GM18517 (cell line): Measurements from ENCODE around the gene SEL1L2.
"Not testable (repeated sequence)": the region's sequence is repeated elsewhere in the genome, so short reads cannot be mapped to it uniquely, and the experiment has no call there.

Experiments used
- ATAC-seq: cut with Tn5 transposase; IDR thresholded peaks from one replicate; pipeline ENCODE4 v1.9.1; 2021; ENCODE audit warnings: mild to moderate bottlenecking, moderate library complexity; ENCODE audit not compliant: unreplicated experiment

SEL1L2 gene, protein sequence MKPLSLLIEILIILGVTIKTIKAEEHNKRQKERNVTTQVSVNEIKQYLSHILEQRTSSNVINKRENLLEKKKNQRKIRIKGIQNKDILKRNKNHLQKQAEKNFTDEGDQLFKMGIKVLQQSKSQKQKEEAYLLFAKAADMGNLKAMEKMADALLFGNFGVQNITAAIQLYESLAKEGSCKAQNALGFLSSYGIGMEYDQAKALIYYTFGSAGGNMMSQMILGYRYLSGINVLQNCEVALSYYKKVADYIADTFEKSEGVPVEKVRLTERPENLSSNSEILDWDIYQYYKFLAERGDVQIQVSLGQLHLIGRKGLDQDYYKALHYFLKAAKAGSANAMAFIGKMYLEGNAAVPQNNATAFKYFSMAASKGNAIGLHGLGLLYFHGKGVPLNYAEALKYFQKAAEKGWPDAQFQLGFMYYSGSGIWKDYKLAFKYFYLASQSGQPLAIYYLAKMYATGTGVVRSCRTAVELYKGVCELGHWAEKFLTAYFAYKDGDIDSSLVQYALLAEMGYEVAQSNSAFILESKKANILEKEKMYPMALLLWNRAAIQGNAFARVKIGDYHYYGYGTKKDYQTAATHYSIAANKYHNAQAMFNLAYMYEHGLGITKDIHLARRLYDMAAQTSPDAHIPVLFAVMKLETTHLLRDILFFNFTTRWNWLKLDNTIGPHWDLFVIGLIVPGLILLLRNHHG

DNA sequence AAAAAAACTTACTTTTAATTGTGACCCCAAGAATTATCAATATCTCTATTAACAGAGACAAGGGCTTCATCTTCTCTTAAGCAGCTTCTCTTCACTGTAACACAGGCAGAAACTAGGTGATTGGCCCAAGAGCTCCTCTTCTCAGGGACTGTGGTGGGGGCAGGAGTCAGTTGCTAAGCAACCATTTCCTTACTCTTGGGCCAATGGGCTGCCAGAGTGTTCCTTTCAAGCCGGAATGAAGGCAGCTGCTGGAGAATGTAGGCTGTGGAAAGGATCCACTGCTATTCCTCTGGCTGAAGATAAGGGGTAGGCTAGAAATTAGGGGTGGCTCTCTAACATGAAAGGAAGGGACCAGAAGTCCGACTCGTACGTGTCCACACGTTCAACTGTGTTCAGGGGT, at the start of gene SEL1L2:
Gene SEL1L2, minus strand, starts transcription at position 150 of the 400 bp plus-strand sequence. Its CDS starts 80 bp downstream, at position 70.
- no peak for ATAC-seq

DNA sequence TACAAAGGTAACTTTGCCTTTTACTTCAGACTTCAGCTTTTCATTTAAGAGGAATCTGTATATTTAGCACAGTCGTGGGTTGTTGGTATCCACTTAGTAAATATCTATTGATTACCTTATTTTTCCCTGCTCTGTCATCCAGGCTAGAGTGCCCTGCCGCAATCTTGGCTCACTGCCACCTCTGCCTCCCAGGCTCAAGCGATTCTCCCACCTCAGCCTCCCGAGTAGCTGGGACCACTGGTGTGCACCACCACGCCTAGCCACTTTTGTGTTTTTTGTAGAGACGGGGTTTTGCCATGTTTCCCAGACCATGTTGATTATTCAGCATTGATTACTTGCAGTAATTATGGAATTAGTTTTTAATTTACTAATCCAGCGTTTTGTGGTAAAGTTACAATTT, 46.2 kb upstream of the SEL1L2 start:
- no peak for ATAC-seq

DNA sequence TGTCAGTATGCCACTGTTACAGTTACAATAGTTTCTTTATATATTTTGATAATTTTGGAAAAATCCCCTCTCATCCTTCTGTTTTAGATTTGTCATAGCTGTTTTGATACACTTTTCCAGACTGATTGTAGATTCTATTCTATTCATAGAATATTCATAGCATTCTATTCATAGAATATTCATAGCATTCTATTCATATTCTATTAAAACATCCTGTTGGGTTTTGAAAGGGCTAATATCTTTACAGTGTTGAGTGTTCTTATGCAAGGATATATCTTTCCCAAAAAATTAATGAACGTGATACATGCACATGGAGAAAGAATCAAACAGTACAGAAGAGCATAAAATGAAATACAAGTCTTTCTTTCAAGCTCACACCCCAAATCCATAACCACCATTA, 42.9 kb upstream of the SEL1L2 start:
- ATAC-seq: no peak

DNA sequence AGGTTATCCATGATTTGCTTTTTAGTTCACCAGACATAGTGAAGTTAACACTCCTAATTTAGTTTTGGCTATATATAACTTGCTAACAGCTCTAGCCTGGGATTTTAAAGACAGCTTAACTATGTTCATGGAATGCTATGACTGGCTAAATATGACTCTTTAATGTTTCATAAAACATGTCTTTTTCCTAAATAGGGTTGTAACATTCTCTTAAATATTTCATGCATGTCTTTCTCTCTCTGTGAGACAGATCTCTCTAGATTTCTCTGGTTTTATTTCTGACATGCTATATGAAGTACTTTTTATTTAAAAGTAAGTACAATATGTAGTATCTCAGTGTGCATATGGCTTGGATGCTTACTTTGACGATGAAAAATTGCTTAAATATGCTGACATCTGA, 40.6 kb upstream of the SEL1L2 start:
- no peak for ATAC-seq

DNA sequence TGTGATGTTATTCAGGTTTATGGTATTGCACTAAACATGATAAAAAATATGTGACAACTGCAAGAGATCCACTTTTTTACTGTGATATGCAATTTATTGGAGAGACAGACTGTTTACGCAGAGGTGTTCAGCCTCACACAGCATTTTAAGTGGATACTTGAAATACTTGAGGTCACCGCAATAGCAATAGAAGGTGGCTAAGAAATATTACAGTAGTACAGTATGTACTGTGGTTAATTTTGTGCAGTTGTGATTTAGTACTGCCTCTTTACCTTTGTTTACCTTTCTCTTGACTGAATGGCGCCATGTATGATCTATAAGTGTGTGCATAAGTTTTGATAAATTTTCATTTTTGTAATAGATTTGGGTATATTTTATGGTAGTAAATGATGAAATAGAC, 22.3 kb upstream of the SEL1L2 start:
- ATAC-seq: no peak

DNA sequence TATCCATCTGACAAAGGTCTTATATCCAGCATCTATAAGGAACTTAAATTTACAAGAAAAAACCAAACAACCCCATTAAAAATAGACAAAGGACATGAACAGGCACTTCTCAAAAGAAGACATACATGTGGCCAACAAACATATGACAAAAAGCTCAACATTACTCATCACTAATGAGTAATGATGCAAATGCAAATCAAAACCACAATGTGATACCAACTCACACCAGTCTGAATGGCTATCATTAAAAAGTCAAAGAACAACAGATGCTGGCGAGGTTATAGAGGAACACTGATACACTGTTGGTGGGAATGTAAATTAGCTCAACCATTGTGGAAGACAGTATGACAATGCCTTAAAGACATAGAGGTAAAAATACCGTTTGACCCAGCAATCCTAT, 18.8 kb upstream of the SEL1L2 start:
- no peak for ATAC-seq

DNA sequence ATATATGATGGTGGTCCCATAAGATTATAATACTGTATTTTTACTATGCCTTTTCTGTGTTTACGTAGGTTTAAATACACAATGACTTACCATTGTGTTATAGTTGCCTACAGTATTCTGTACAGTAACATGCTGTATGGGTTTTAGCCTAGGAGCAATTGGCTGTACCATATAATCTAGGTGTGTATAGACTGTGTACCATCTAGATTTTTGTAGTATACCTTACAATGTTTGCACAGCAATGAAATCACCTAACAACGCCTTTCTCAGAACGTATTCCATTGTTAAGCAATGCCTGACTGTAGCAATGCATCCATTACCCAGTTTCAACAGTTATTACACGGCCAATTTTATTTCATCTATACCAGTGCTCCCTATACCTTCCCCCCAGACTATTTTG, 15.6 kb upstream of the SEL1L2 start:
- ATAC-seq: no peak

DNA sequence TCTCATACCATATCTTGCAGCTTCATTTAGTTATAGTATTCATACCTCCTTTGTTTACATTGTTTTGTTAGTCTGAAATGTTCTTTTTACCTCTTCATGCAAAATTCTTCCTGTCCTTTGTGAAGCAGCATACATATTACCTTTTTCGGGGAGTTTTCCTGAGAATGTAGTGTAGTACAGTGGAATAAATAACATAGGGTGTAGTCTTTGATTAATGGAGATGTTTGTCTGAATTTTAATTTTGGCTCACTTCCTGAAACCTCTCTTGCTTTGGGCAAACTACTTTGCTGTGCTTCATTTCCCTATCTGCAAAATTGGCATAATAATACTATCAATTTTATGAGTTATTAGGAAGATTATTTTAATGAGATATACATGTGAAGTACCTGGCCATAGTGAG, 10.5 kb upstream of the SEL1L2 start:
- no peak for ATAC-seq

DNA sequence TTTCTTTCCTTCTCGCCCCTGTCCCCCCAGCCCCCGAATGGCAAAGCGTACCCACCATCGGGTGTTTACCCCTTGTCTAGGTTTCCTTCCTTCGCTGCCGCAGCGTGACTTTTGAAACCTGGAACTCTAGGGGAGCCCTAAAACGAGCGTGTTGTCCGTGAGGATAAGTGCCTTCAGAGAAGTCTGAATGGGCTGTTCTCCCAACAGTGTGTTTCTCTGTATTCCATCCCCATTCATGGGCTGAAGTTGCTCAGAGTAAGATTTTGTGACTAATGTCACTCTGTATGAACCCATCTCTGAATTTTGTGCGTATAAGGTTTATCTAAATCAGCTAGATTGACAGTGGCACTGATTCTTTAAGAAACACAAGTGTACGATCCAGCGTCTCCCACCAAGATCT, 5.9 kb upstream of the SEL1L2 start:
- ATAC-seq: no peak

DNA sequence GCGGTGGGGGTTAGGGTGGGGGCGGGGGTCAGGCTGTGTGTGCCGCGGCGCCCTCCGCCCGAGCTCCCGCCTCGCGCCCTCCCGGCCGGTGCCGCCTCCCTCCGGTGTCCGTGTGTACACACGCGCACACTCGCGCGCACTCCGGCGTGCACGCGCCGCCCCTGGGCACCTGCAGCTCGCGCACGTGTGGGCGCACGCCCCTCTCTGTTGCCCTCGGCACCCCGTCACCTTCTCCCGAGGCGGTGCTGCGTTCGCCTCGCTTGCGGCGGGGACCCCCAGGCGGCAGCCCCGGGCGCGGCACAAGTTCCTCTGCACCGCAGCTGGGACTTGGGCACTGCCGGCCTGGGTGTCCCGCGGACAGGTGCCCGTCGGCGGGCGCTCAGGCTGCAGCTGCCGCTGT, 5.4 kb upstream of the SEL1L2 start:
- ATAC-seq: no peak

DNA sequence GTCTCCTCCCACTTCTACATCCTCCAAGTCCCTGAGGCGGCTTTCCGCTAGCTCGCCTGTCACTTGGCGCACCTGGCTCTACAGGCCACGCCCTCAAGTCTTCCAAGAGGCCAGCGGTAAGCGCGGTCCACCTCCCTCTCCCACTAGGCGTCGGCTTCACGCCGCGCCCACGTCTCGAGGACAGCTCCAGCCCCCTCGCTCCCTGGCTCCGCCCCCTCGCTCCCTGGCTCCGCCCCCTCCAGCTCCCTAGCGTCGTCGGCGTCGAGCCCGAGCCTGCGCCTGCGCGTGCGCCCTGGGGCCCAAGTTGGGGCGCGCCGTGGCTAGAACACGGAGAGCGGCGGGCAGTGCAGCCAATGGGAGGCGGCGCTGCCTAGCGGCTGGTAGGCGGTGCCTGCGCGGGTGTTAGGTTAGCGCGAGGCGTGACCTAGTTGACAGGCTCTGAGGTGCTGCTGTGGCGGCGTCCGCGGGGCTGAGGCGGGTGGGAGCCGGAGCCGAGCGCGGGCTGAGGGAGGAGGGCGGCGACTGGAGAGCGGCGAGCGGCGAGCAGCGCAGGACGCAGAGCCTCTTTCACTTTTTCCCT, 4.8 kb upstream of the SEL1L2 start, which contains the start of gene MACROD2:
Gene MACROD2, plus strand, starts transcription at position 431 of the 580 bp plus-strand sequence.
- ATAC-seq: peak; percentile 71

DNA sequence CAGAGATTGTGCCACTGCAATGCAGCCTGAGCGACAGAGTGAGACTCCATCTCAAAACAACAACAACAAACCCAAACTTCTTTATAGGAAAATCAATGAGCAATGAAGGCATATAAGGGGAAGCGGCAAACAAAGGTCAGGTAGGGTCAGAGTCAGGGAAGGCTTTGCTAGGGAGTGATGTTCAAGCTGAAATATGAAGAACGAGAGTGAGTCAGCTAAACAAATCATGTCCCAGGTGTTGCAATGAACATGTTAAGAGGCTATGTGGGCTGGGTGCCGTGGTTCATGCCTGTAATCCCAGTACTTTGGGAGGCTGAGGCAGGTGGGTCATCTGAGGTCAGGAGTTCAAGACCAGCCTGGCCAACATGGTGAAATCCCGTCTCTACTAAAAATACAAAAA, 1.5 kb upstream of the SEL1L2 start:
- not testable (repeated sequence) for ATAC-seq

DNA sequence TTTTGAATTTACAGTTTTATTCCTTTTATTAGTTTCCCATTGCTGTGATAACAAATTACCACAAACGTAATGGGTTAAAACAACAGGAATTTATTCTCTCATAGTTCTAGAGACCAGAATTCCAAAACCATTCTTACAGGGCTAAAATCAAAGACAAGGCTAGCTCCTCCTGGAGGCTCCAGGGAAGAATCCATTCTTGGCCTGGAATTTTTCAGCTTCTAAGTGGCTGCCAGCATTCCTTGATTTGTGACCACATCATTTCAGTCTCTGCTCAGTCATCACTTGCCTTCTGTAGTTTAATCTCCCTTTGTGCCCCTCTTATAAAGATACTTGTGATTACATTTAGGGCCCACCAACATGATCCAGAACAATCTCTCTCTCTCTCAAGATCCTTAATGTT, 897 bp upstream of the SEL1L2 start:
- no peak for ATAC-seq

DNA sequence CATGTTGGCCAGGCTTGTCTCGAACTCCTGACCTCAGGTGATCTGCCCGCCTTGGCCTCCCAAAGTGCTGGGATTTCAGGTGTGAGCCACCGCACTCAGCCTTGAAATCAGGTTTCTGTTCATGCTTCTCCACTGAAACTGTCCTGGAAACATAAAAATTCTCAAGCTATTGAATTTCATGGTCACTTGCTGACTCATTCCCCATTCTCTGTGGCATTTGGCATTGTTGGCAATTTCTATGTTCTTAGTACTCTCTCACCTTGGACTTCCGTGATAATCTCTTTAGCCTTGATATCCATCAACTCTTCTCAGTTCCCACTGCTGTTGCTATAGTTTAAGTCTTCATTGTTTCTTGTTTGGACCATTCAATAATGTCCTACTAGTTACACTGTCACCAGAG, 6.2 kb downstream of the SEL1L2 start:
- no peak for ATAC-seq

DNA sequence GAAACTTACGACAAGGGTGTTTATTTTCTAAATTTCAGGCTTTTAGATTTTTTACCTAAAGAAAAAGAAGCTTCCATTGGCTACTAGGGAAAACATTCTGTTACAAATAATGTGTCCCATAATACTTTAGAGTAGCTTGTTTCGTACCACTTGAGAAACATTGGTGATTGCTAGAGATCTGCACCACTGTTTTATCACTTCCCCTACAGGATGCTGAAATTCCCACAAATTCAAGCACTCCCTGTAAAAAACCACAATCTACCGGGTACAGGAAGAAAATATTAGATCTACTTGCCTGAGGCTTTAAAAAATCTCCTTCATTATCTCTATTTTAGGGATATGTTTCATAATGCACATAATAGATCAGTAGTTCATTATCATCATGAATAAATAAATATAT, 29.9 kb downstream of the SEL1L2 start:
- ATAC-seq: no peak

DNA sequence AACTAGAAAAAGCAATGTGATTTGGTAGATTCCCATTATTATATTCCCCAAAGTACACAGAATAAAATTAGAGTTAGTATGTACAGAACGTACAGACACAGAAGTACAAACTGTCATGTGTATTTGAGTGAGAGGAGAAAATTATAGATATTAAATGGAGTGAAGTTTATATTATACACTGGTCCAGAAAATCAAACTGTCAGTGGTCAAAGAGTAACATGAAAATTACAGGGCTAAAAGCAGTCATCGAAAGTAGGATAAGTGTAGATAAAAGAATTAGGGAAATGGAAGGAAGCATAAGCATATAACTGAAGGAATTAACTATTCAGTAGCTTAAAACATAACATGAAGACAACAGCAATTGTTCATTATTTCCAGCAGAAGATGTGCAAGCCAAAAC, 30.3 kb downstream of the SEL1L2 start:
- ATAC-seq: no peak

DNA sequence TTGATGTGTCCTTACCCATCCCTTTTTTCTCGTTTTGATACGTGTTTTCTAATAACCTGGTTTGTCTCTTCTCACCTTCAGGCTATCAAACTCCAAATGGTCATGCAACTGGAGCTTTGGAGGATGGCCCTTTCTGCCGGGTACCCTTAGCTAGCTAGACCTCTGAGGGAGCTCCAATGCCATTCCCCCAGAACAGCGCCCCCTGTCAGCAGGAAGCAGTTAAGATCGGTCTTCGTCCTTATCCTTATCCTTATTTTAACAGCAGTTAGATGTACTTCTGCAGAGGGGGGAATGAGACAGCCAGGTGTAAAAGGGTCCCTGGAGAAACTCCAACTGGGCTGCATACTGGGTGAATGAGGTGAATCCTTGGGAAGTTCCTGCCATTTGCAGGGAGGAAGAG, 37.2 kb downstream of the SEL1L2 start:
- no peak for ATAC-seq

DNA sequence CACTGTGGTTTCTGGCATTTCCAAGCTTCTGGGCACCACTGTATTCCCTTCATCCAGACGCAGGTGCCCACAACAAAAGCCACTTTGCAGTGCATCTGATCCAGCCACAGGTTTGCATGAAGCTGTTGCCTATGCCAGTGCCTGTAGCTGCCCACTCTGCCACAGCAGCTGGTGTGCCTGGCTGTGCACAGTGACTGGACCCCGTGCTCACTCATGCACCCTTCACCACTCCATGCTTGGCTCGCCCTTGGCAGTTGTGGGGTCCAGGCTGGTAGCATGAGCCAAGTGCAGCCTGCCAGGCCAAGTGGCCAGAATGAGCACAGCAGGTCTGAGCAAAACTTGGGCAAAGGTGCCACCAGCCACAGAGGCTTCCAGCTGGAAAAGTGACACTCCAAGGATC, 42.7 kb downstream of the SEL1L2 start:
- ATAC-seq: no peak

DNA sequence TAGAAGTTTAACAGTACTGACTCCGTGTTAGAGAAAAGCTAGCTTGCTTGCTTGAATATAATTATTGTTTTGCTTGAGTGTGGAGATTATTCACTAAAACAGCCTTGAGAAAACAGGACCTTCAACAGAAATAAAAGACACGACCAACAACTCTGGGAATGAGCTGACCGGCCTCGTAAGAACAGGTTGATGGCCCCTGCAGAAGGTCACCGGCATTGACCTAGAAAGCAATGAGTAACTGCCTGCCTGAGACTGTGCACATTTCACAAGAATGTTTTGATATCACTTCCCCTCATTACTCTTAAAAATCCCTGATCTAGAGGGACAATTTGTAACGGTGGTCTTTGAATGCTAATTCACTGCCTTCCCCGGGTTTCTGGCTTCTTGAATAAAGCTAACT, 49.4 kb downstream of the SEL1L2 start:
- no peak for ATAC-seq

DNA sequence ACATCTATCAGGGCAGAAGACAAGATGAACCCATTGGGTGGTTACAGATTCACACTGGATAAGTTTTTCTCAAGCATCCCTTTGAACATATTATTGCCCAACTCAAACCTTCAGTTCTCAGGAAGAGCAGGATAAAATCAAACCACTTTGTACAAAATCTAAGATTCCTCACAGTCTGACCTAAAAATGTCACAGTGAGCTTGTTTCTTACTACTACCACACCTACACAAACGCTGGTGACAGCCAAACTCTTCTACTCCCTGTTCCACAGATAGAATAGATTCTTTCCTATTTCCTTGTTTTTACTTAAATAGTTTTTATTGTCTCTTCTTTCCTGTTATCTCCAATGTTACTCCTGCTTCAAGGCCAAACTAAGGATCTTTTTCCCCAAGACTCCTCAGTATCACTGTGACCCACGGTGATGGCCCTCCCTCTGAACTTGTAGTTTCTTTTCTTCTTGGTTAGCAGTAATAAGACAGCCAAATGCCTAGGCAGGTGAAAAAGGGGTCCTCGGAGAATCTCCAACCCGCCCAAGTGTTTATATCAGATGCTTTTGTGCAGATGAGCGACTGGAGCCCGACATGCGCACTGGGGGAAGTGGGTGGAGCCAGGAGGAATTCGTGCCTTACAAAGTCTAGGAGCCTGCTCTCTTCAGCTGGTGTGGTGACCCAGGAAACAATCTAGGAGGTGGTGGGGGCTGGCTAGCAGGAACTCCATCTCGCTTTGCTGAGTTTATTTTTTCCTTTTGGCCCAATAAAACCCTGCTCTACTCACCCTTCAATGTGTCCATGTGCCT, 53.4 kb downstream of the SEL1L2 start:
- ATAC-seq: no peak
